Stimulated activated CD4-positive, alpha-beta T cell treated with anti-CD3 and anti-CD28 coated beads, Interleukin-4, amount 100 ng/mL, for 1 hour (primary cell): Measurements from ENCODE around the gene HINT3.
"Not testable (repeated sequence)": the region's sequence is repeated elsewhere in the genome, so short reads cannot be mapped to it uniquely, and the experiment has no call there.

Experiments
- DNase-seq: peaks from one replicate; pipeline ENCODE4 v3.0.0-alpha.2; 2020

HINT3 gene

GRCh38 chr6:125963817-125964216, 7.2 kb downstream of the HINT3 start:
- no peak for DNase-seq

GRCh38 chr6:125966569-125966968, 10.0 kb downstream of the HINT3 start:
- DNase-seq = no peak

- no peak for DNase-seq
Observed at GRCh38 chr6:125968493-125968892, 11.9 kb downstream of the HINT3 start.

- DNase-seq = no peak
Observed at GRCh38 chr6:125970760-125971159, 14.2 kb downstream of the HINT3 start.

GRCh38 chr6:125972478-125972877, 15.9 kb downstream of the HINT3 start:
- not testable (repeated sequence) for DNase-seq

- DNase-seq = no peak
Observed at GRCh38 chr6:125974214-125974866, 17.8 kb downstream of the HINT3 start.

GRCh38 chr6:125979101-125979500, 22.5 kb downstream of the HINT3 start:
- DNase-seq = no peak

GRCh38 chr6:125981571-125982185, 25.1 kb downstream of the HINT3 start:
- DNase-seq = no peak

GRCh38 chr6:125983246-125983945, 26.8 kb downstream of the HINT3 start:
- DNase-seq = no peak

GRCh38 chr6:125984311-125984710, 27.7 kb downstream of the HINT3 start:
- DNase-seq = no peak

- no peak for DNase-seq
Observed at GRCh38 chr6:125985522-125985921, 29.0 kb downstream of the HINT3 start.

GRCh38 chr6:125985979-125986300, 29.4 kb downstream of the HINT3 start:
- DNase-seq = no peak

GRCh38 chr6:125986301-125987025, 29.9 kb downstream of the HINT3 start, which contains the start of gene TRMT11:
Gene TRMT11, plus strand, starts transcription at chr6:125986540. Its CDS starts 11 bp downstream, at chr6:125986551.
- peak; percentile 82 for DNase-seq

- DNase-seq = no peak
Observed at GRCh38 chr6:125987026-125987617, 30.6 kb downstream of the HINT3 start.

GRCh38 chr6:125988280-125988679, 31.7 kb downstream of the HINT3 start:
- no peak for DNase-seq

- DNase-seq = no peak
Observed at GRCh38 chr6:125989631-125990030, 33.1 kb downstream of the HINT3 start.

GRCh38 chr6:125991653-125992052, 35.1 kb downstream of the HINT3 start:
- DNase-seq = no peak

- no peak for DNase-seq
Observed at GRCh38 chr6:125994670-125995488, 38.3 kb downstream of the HINT3 start.

GRCh38 chr6:125995972-125996580, 39.5 kb downstream of the HINT3 start:
- DNase-seq = peak; percentile 67

GRCh38 chr6:126002755-126003679, 46.4 kb downstream of the HINT3 start:
- DNase-seq = no peak

- DNase-seq = no peak
Observed at GRCh38 chr6:126007800-126008199, 51.2 kb downstream of the HINT3 start.
